Occipital lobe (tissue), 3 donors: ENCODE measurements around the gene ARHGEF11. TPM values are rescaled to one million over a fixed set of nuclear protein-coding genes. Genes with fewer than 3 reads are reported as not detected.

Experiments used
- DNase-seq: peaks from one replicate; lab custom pipeline; 2025; lab: John Stamatoyannopoulos, UW
- small RNA-seq: library from RNA; depleted of rRNA; stranded (forward); fragments of <200 nt; gene quantifications from one replicate; pipeline ENCODE3, GENCODE V24; 2014
- total RNA-seq: library from RNA; depleted of rRNA; stranded (reverse); fragments of >200 nt; gene quantifications from one replicate; pipeline ENCODE4 v1.2.3, GENCODE V29; 2014

Gene ARHGEF11
- total RNA-seq, 1 donor from 2014 or later = 38.4 TPM

DNA sequence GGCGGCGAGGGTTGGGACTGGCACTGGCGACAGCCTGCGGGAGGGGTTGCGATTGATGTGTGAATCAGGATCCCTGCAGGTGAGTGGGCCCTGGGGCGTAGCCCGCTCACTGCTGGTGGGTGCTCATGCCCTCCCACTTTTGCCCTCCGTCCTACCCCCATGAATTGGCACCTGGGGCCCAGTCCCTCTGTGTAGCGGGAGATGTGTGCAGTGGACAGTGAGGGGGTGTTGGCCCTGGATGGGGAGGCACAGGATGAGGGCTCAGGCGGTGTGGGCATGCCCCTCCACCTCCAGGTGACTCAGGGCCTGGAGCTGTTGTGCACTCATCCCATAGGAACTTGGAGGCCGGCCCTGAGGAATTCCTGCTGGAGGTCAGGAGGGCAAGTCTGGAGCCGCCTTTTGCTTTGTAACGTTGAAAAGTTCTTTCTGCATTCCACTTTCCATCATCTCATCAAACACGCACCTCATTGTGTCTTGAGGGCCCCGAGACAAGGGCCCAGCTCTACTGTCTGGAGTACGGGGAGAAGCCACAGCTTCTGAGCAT is 149.0 kb downstream of the ARHGEF11 start:
- no peak for DNase-seq

DNA sequence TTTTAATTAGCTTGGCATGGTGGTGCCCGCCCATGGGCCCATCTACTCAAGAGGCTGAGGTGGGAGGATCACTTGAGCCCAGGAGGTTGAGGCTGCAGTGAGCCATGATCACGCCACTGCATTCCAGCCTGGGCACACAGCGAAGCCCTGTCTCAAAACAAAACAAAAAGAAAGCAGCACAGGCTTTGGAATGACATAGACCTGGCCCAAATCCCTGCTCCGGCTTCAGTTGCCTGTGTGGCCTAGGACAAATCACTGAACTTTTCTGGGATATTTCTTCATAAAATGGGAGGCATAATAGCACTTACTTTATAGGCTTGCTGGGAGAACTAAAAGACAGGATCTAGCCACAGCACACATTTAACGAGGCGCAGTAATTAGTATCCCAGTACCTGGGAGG is 149.6 kb downstream of the ARHGEF11 start:
- DNase-seq = no peak

- no peak for DNase-seq
Observed at GRCh38 chr1:156895455-156895812, 150.1 kb downstream of the ARHGEF11 start.

DNA sequence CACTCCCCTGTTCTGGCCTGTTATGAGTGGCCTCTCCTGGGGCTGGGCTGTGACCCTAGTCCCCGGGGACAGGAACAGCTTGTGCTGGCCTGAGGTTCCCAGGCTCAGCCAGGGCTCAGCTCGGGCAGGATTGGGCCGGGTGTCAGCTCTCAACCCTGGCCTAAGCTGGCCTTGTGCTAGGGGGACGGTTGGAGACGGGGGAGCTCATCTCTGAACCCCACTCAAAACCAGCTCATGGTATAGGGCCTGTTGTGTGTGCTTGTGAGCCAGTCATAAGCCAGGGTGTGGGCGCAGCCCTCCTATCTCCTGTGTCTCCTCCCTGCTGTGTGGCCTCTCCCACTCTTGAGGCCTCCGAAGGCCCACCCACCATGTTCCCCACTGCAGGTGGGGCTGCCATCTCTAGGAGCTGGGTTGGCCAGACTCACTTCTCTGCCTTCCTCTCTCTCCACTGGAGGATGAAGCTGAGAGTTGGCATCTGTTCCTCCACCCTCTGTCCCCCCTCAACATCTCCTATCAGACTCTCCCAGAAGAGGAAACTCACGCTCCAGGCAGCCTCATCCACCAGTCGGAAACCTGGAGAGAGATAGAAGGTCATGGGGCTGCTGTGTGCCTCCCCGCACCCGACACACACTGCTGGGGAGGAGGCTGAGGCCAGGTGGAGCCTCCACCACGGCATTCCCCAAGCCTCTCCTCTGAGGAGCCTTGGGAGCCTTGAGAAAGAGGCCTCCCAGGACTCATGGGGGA is 150.7 kb downstream of the ARHGEF11 start:
- DNase-seq = no peak

DNA sequence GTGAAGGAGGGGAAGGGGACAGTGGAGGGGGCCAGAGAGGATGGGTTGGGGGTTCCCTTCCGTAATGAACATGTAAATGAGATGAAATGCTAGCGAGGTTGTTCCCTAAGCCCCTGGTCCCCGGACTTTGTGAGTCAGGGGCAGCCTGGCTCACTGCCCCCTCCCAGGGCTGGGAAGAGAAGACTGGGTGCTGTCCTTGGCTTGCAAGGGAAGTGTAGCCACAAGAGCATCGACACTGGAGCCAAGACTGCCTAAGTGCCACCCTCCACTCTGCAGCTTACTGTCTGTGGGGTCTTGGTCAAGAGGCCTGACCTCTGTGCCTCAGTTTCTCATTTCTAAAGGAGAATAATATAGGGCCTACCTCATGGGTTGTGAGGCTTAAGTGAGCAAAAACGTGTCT is 151.5 kb downstream of the ARHGEF11 start:
- DNase-seq = no peak

DNA sequence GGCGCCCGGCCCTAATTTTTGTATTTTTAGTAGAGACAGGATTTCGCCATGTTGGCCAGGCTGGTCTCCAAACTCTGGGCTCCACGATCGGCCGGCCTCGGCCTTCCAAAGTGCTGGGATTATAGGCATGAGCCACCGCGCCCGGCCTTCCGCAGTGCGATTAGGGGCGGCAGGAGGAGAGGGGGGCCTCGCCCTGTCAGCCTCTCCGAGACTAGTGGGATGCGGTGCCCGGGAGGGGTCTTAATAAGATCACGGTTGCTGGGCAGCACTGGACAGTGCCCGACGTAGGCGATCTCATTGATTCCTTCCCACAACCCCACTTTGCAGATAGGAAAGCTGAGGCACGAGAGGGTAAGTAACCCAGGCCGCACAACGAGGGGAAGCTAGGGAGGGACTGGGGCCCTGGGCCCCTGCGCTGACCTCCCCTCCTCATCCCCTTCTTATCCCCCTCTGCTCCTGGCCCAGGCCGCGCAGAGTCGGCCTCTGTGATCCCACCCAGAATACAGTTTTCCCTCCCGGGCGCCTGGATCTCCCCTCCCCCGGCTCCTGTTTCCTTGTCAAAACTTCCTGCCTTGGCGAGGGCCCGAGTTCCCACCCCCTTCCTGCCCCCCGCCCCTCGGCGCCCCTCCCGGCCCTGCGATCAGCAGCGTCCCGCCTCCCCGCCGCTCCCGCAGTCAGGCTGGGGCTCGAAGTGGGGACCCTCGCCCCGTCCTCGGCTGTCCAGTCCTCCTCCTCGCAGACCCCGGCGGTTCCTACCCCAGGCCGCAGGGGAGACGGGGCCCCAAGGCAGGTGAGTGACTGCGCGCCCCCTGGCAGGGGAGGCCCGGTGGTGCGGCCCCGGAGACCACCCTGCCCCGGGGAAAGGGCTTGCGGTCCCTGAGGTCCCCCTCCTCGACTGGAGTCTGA is 152.2 kb downstream of the ARHGEF11 start, which contains the start of gene PEAR1:
Gene PEAR1, plus strand, starts transcription at position 671 of the 906 bp plus-strand sequence. CDS start 10,209 bp downstream, outside the sequence.
- DNase-seq = no peak

DNA sequence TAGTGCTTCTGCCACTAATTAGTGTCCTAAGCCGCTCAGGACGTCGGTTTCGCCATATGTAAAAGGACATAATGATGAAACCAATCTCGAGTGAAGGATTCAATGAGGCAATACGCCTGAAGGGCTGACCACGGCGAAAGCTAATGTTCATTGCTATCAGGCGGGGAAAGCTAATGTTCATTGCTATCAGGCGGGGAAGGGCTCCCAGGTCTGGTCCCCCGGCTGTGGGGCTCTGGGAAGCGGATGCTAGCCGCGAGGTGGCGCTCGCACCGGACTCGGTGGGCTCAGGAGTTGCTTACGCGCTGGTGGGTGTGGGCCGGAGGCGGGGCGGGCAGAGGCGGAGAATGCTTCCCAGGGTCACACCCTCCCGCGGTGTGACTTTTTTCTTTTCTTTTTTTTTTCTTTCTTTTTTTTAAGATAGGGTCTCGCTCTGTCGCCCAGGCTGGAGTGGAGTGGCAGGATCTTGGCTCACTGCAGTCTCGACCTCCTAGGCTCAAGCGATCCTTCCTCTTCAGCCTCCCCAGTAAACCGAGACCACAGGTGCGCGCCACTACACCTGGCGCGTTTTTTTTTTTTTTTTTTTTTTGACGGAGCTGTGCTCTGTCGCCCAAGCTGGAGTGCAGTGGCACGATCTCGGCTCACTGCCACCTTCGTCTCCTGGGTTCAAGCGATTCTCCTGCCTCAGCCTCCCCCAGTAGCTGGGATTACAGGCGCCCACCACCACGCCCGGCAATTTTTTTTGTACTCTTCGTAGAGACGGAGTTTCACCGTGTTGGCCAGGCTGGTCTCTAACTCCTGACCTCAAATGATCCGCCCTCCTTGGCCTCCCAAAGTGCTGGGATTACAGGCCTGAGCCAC is 153.1 kb downstream of the ARHGEF11 start:
- peak; percentile 56 for DNase-seq

DNA sequence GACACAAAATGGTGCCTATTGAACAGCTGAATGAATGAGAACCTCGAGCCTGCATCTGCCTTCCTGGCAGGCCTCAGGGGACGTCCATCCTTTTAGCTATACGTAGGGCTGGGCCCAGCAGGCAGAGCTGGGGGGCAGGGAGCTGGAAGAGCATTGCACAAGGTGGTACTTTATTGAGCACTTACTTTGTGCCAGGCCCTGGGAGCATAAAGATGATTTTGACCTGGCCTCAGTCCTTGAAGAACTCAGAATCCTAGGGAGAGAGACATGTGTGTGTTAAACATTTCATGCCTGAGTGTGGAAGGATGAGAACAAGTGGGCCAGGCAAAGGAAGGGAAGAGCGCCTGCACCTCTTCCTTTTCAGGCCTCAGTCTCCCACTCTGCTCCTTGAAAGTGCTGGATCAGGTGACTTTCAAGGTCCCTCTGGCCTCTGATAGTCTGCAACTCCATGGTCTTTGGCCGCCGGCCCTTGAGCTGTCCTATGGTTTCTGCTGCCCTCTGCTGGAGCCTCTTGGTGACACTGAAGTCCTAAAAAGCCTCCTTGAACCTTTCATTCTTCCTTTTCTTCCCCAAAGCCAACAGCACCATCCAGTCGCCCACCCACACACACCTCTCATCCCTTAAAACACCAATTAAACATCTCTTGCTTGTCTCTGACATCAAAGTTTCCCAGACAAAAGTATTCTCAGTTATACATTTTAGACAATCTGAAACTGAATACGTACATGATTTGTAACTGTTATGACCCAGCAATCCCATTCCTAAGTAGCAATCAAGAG is 155.6 kb downstream of the ARHGEF11 start:
- DNase-seq = peak; percentile 65

DNA sequence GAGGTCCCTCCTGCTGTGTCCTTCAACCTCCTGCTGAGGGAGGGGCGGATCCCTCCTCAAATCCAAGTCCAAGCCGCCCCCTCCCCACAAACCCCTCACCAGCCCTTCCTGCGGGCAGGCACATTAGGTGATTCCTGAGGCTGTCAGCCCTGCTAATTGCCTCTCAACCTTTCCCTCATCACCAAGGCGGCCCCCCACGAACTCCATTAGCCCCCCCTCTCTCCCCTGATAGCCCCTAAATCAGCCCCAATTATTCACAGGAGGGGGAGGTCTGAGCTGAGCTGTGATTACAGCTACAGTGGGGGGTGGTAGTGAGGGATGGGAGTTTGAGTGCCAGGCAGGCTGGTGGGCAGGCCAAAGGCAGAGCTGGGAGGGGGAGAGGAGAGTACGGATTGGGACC is 157.8 kb downstream of the ARHGEF11 start:
- DNase-seq = no peak

DNA sequence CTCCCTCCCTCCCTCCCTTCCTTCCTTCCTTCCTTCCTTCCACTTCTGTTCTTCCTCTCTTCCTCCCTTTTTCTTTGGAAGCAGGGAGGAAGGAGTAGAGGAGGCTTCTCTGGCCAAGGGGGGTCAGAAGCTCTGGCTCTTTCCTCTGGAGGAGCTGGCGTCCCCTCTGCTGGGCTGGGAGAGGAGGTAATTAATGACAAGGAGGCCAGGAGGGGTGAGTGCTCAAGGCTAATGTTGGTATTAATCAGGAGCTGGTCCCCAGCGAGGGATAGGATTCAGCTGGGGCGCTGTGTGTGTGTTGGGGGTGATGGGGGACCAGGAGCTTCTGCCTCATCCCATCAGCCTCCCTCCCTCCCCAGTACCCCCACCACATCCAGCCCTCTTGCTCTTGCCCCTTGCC is 158.2 kb downstream of the ARHGEF11 start:
- no peak for DNase-seq

DNA sequence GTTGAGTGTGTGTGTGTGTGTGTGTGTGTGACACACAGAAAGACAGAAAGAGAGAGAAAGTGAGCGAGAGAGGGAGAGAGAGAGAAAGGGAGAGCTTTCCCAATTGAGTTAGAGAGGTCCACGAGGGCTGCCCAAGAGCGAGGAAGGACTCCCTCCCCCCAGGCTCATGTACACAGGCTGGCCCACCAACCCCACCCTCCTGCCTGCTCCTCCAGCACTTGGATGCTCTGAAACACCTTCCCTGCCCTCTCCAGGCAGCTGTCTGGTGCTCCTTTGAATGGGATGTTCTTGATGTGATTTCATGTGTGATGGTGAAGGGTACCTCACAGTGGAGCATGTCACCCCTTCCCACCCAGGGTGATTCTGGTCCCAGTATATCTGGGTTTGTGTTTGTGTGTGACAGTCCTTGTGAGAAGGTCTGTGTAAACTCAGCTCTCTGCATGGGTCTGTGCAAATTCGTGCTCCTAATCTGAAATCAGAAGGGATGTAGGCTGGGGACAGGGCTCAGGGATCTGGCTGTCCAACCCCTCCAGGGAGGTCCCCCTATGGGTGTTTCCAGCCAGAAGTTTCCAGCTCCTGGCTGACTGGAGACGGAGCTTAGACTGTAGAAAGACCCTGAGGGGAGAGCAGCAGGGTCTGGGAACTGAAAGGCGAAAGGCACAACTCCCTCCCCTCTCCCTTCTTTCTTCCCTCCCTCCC is 158.8 kb downstream of the ARHGEF11 start:
- no peak for DNase-seq

GRCh38 chr1:156885880-156886355 is 159.6 kb downstream of the ARHGEF11 start:
- no peak for DNase-seq

DNA sequence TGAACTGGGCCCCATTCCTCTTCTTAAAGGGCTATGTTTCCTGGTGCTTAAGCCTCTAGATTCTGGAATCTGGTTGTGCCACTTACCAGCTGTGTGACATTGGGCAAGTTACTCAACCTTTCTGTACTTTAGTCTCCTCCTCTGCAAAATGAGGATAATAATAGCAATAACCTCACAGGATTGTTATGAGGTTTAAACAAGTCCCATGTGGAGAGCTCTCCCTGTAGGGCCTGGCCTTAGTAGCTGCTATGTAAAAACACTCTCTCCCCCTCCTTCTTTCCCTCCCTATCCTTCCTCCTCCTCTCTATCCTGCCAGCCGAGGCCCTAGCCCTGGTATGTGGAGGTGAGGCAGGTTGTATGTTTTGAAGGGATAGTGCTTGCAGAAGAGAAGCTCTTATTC is 160.2 kb downstream of the ARHGEF11 start:
- no peak for DNase-seq

Small RNA genes lying within 50 kb of the gene (small RNA-seq; reads per million reads assigned to genes)
- gene MIR765 = not detected
- gene RN7SL612P = not detected

Other genes starting within 250 kb of the ARHGEF11 start
- gene SH2D2A, start 228.9 kb downstream of the ARHGEF11 start, total RNA-seq = not detected
- gene INSRR, start 186.6 kb downstream of the ARHGEF11 start, total RNA-seq = 0.31 TPM
- not detected for gene NTRK1, start 184.9 kb downstream of the ARHGEF11 start, total RNA-seq
- gene PEAR1, start 152.0 kb downstream of the ARHGEF11 start, total RNA-seq = 0.31 TPM
- gene LRRC71, start 125.1 kb downstream of the ARHGEF11 start, total RNA-seq = 0.16 TPM
- gene ETV3L, start 54.1 kb upstream of the ARHGEF11 start, total RNA-seq = not detected
- gene ETV3, start 92.7 kb upstream of the ARHGEF11 start, total RNA-seq = 16.5 TPM